CD4-positive, alpha-beta memory T cell (primary cell): ENCODE measurements around the gene NLGN2. TPM values are rescaled to one million over a fixed set of nuclear protein-coding genes. Genes with fewer than 3 reads are reported as not detected.

ENCODE experiments used
- CTCF ChIA-PET: fragments of 350-600 bp; sonication (Branson Sonifier 250); formaldehyde crosslinking; loops from one replicate; lab custom pipeline; 2021; ENCODE audit warnings: inconsistent platforms; ENCODE audit not compliant: partially characterized antibody; lab: Charles Lee
- POLR2A ChIA-PET: fragments of 350-600 bp; sonication (Branson Sonifier 250); formaldehyde crosslinking; loops from one replicate; lab custom pipeline; 2021; ENCODE audit not compliant: partially characterized antibody; lab: Charles Lee
- DNase-seq, 5 donors: peaks; one replicate each; pipeline versions ENCODE4 v3.0.0 to v3.0.0-alpha.2; 2020 to 2022; ENCODE audit warnings: mixed read lengths in 1 of 5
- H3K27ac ChIP-seq: one replicate; pipeline ENCODE4 v1.7.0; 2013; ENCODE audit warnings: low read depth, low read length
- H3K27me3 ChIP-seq: 2 replicates; pipeline ENCODE4 v1.7.0; 2013; ENCODE audit warnings: mild to moderate bottlenecking, low read length, moderate library complexity; ENCODE audit not compliant: insufficient read depth
- H3K36me3 ChIP-seq: 2 replicates; pipeline ENCODE4 v1.7.0; 2013; ENCODE audit warnings: mild to moderate bottlenecking, low read length, moderate library complexity; ENCODE audit not compliant: insufficient read depth
- H3K4me1 ChIP-seq: 2 replicates; pipeline ENCODE4 v1.7.0; 2013; ENCODE audit warnings: mild to moderate bottlenecking, low read length, moderate library complexity; ENCODE audit not compliant: insufficient read depth
- H3K4me3 ChIP-seq, 2 donors: one replicate each; pipeline ENCODE4 v1.7.0; 2013; ENCODE audit warnings: low read length in 2 of 2, mild to moderate bottlenecking in 1 of 2
- H3K9me3 ChIP-seq, 2 donors: one replicate each; pipeline ENCODE4 v1.7.0; 2013; ENCODE audit warnings: low read length in 2 of 2, control low read depth in 1 of 2; ENCODE audit not compliant: control insufficient read depth in 1 of 2
- H3K27ac Mint-ChIP-seq, 7 donors: one replicate each; pipeline ENCODE4 v1.8.0; 2020 to 2021; ENCODE audit warnings: mixed read lengths in 7 of 7, mild to moderate bottlenecking in 6 of 7, inconsistent platforms in 3 of 7, moderate library complexity in 3 of 7
- H3K27me3 Mint-ChIP-seq, 2 donors: one replicate each; pipeline ENCODE4 v1.8.0; 2020 to 2021; ENCODE audit warnings: mixed read lengths in 2 of 2
- H3K36me3 Mint-ChIP-seq, 2 donors: one replicate each; pipeline ENCODE4 v1.8.0; 2020 to 2021; ENCODE audit warnings: mixed read lengths in 2 of 2, inconsistent platforms in 1 of 2, mild to moderate bottlenecking in 1 of 2
- H3K4me1 Mint-ChIP-seq, 4 donors: one replicate each; pipeline ENCODE4 v1.8.0; 2020 to 2021; ENCODE audit warnings: mixed read lengths in 4 of 4, mild to moderate bottlenecking in 1 of 4
- H3K4me3 Mint-ChIP-seq, 8 donors: one replicate each; pipeline ENCODE4 v1.8.0; 2020 to 2021; ENCODE audit warnings: mixed read lengths in 8 of 8, mild to moderate bottlenecking in 7 of 8, moderate library complexity in 6 of 8, inconsistent platforms in 3 of 8
- H3K9me3 Mint-ChIP-seq, 8 donors: one replicate each; pipeline ENCODE4 v1.8.0; 2020 to 2021; ENCODE audit warnings: mixed read lengths in 8 of 8, mild to moderate bottlenecking in 5 of 8, inconsistent platforms in 3 of 8, moderate library complexity in 1 of 8
- intact Hi-C: fragments of 100-400 bp; cut with micrococcal nuclease; formaldehyde crosslinking; loops from one replicate; pipeline ENCODE4 v1.15.1; 2023
- polyA plus RNA-seq, 2 donors: library from polyadenylated mRNA; unstranded; fragments of 300-500 nt; fragmentation: Illumina TruSeq; gene quantifications; one replicate each; pipeline ENCODE4 v1.2.3, GENCODE V29; 2021
- total RNA-seq, 2 experiments: library from RNA; stranded (reverse); gene quantifications; one replicate each; pipeline ENCODE4 v1.2.3, GENCODE V29; 2021

NLGN2 gene
- total and polyA plus RNA-seq, 4 experiments from 2014 or later, result 0.08 to 9.8 (median 8.8) TPM; not detected in 1

DNA sequence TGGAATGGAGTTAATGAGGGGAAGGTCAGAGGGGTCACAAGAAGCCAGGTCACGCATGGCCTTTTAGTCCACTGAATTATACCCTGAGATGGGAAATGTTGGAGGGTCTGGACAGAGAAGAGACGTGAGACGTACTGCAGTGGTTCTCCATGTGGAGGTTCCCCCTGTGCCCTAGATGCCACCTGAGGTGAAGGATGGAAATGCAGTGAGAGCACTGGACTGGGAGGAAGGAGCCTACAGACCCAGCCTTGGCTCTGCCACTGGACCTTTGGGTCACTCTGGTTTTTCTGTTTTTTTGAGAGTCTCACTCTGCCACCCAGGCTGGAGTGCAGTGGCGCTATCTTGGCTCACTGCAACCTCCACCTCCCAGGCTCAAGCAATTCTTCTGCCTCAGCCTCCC is 11.5 kb upstream of the NLGN2 start:
- intact Hi-C loops, result no loop called here
- CTCF ChIA-PET, result interaction anchor here (3.4 kb wide), 1 partner anchor 40 kb away, joined by 8 read pairs; no protein-coding TSS in a partner anchor
- H3K9me3 Mint-ChIP-seq, result peaks cover 0 to 3% (median 0%) of the 10 kb centered on the region in 8 donors

GRCh38 chr17:7398612-7399011 is 9.0 kb upstream of the NLGN2 start:
- Histone ChIP-seq H3K9me3 (no peaks in the 10 kb centered on the region), H3K27me3 (no peaks in the 10 kb centered on the region), H3K4me1 (peaks cover 13% of the 10 kb centered on the region), H3K27ac (no peak overlapping the region), H3K36me3 (no peaks in the 10 kb centered on the region), H3K4me3 (no peak overlapping the region)
- Mint-ChIP-seq H3K4me1 (peaks cover 13 to 22% (median 18%) of the 10 kb centered on the region in 4 donors), H3K36me3 (peaks cover 0 to 3% of the 10 kb centered on the region in 2 donors), H3K9me3 (peaks cover 0 to 3% (median 0%) of the 10 kb centered on the region in 8 donors), H3K27me3 (no peaks in the 10 kb centered on the region), H3K4me3 (no peak overlapping the region), H3K27ac (peak overlapping the region in 1 of 7 donors; percentile 57)
- no peak for DNase-seq
- ChIA-PET POLR2A (interaction anchor here (0.5 to 2.5 kb wide), 4 partner anchors 11 to 985 kb away, joined by 3 to 12 read pairs (median 4); no protein-coding TSS in a partner anchor), CTCF (interaction anchor here (1.4 to 2.4 kb wide), 2 partner anchors 38 to 42 kb away, joined by 7 to 8 read pairs; no protein-coding TSS in a partner anchor)
- intact Hi-C loops, result no loop called here

More for the DNA sequence above, 11.5 kb upstream of the NLGN2 start:
- no peaks in the 10 kb centered on the region for H3K9me3 ChIP-seq
- Mint-ChIP-seq H3K27me3 (no peaks in the 10 kb centered on the region), H3K4me1 (peaks cover 15 to 33% (median 23%) of the 10 kb centered on the region in 4 donors), H3K36me3 (peaks cover 14 to 20% of the 10 kb centered on the region in 2 donors), H3K4me3 (peak overlapping the region in 6 of 8 donors; percentile 1 to 74 (median 44)), H3K27ac (peak overlapping the region in 4 of 7 donors; percentile 24 to 73 (median 48))
- H3K4me1 ChIP-seq, result peaks cover 29% of the 10 kb centered on the region
- no peaks in the 10 kb centered on the region for H3K27me3 ChIP-seq
- H3K36me3 ChIP-seq, result peaks cover 14% of the 10 kb centered on the region
- no peak overlapping the region for H3K27ac ChIP-seq
- no peak overlapping the region for H3K4me3 ChIP-seq
- no peak for DNase-seq
- POLR2A ChIA-PET, result interaction anchor here (3.8 to 4.3 kb wide), 2 partner anchors 8 to 13 kb away, joined by 49 to 57 read pairs; partner anchors contain the start of gene TMEM256

- Mint-ChIP-seq H3K36me3 (peaks cover 0 to 7% of the 10 kb centered on the region in 2 donors), H3K4me3 (peak overlapping the region; percentile 93 to 98 (median 97))
- peak overlapping the region; percentile 73 to 77 for H3K4me3 ChIP-seq
Observed at GRCh38 chr17:7403043-7403726, 4.5 kb upstream of the NLGN2 start.

GRCh38 chr17:7403727-7403976 is 4.0 kb upstream of the NLGN2 start:
- no peak for DNase-seq
- intact Hi-C loops, result no loop called here
- H3K9me3 ChIP-seq, result no peaks in the 10 kb centered on the region
- Mint-ChIP-seq H3K36me3 (peaks cover 0 to 7% of the 10 kb centered on the region in 2 donors), H3K27ac (peak overlapping the region; percentile 89 to 99 (median 98)), H3K27me3 (peaks cover 0 to 2% of the 10 kb centered on the region in 2 donors), H3K9me3 (no peaks in the 10 kb centered on the region), H3K4me3 (peak overlapping the region; percentile 93 to 98 (median 97)), H3K4me1 (peaks cover 15 to 37% (median 16%) of the 10 kb centered on the region in 4 donors)
- no peaks in the 10 kb centered on the region for H3K36me3 ChIP-seq
- ChIA-PET POLR2A (interaction anchor here (0.6 to 3.7 kb wide), 19 partner anchors 9 to 735 kb away, joined by 3 to 69 read pairs (median 8); partner anchors contain the start of genes ACAP1, DVL2, MPDU1 and NEURL4), CTCF (interaction anchor here (0.8 to 2.9 kb wide), 3 partner anchors 19 to 48 kb away, joined by 3 to 23 read pairs (median 4); partner anchors contain the start of gene TMEM102)
- H3K4me3 ChIP-seq, result peak overlapping the region; percentile 73 to 77
- H3K4me1 ChIP-seq, result peaks cover 17% of the 10 kb centered on the region
- no peaks in the 10 kb centered on the region for H3K27me3 ChIP-seq
- H3K27ac ChIP-seq, result peak overlapping the region; percentile 51

More at GRCh38 chr17:7403043-7403726, 4.5 kb upstream of the NLGN2 start:
- no peak for DNase-seq
- peaks cover 15 to 37% (median 16%) of the 10 kb centered on the region in 4 donors for H3K4me1 Mint-ChIP-seq
- H3K27me3 ChIP-seq, result no peaks in the 10 kb centered on the region
- no peaks in the 10 kb centered on the region for H3K9me3 ChIP-seq
- peak overlapping the region; percentile 17 to 99 (median 97) for H3K27ac Mint-ChIP-seq
- intact Hi-C loops, result no loop called here
- ChIA-PET CTCF (interaction anchor here (1.0 to 2.9 kb wide), 3 partner anchors 9 to 33 kb away, joined by 3 to 23 read pairs (median 3); partner anchors contain the start of gene TMEM102), POLR2A (interaction anchor here (1.0 to 3.7 kb wide), 16 partner anchors 9 to 735 kb away, joined by 3 to 69 read pairs (median 9); partner anchors contain the start of genes ACAP1, MPDU1, NEURL4 and PLSCR3)
- peaks cover 0 to 2% of the 10 kb centered on the region in 2 donors for H3K27me3 Mint-ChIP-seq
- no peaks in the 10 kb centered on the region for H3K9me3 Mint-ChIP-seq
- H3K36me3 ChIP-seq, result no peaks in the 10 kb centered on the region
- H3K4me1 ChIP-seq, result peaks cover 17% of the 10 kb centered on the region
- H3K27ac ChIP-seq, result peak overlapping the region; percentile 51

GRCh38 chr17:7403977-7404736 is 3.5 kb upstream of the NLGN2 start, which contains the start of gene TMEM256:
Gene TMEM256, minus strand, starts transcription at chr17:7404097. Its CDS starts 13 bp downstream, at chr17:7404084.
- H3K4me1 Mint-ChIP-seq, result peaks cover 16 to 40% (median 18%) of the 10 kb centered on the region in 4 donors
- peak within 1 kb of the TSS; percentile 51 for H3K27ac ChIP-seq
- H3K4me1 ChIP-seq, result peaks cover 17% of the 10 kb centered on the region
- peaks cover 0 to 7% of the 10 kb centered on the region in 2 donors for H3K36me3 Mint-ChIP-seq
- peak; percentile 91 to 98 (median 94) for DNase-seq
- intact Hi-C loops, result loop anchor here (1.0 kb wide), 10 partner anchors 10 to 282 kb away; partner anchors contain the start of genes ACAP1, EIF5A, ELP5 and NEURL4
- no peaks in the 10 kb centered on the region for H3K27me3 ChIP-seq
- peak within 1 kb of the TSS; percentile 73 to 77 for H3K4me3 ChIP-seq
- peak within 1 kb of the TSS; percentile 93 to 98 (median 97) for H3K4me3 Mint-ChIP-seq
- POLR2A ChIA-PET, result interaction anchor here (0.6 to 3.7 kb wide), 20 partner anchors 10 to 734 kb away, joined by 3 to 69 read pairs (median 6); partner anchors contain the start of genes ACAP1, DVL2, MPDU1 and NEURL4
- no peaks in the 10 kb centered on the region for H3K36me3 ChIP-seq
- peaks cover 2% of the 10 kb centered on the region in 2 donors for H3K27me3 Mint-ChIP-seq
- H3K27ac Mint-ChIP-seq, result peak within 1 kb of the TSS; percentile 89 to 99 (median 98)
- no peaks in the 10 kb centered on the region for H3K9me3 Mint-ChIP-seq
- CTCF ChIA-PET, result interaction anchor here (0.8 to 2.9 kb wide), 3 partner anchors 19 to 48 kb away, joined by 3 to 23 read pairs (median 4); partner anchors contain the start of gene TMEM102
- no peaks in the 10 kb centered on the region for H3K9me3 ChIP-seq

- H3K9me3 Mint-ChIP-seq, result no peaks in the 10 kb centered on the region
- no peaks in the 10 kb centered on the region for H3K27me3 ChIP-seq
- H3K36me3 Mint-ChIP-seq, result peaks cover 0 to 7% of the 10 kb centered on the region in 2 donors
- peak overlapping the region; percentile 89 to 99 (median 98) for H3K27ac Mint-ChIP-seq
- ChIA-PET POLR2A (interaction anchor here (0.6 to 3.7 kb wide), 20 partner anchors 11 to 734 kb away, joined by 3 to 69 read pairs (median 8); partner anchors contain the start of genes ACAP1, MPDU1, NEURL4 and PLSCR3), CTCF (interaction anchor here (0.8 to 2.9 kb wide), 2 partner anchors 32 to 49 kb away, joined by 4 to 23 read pairs; partner anchors contain the start of gene TMEM102)
- H3K27me3 Mint-ChIP-seq, result peaks cover 2% of the 10 kb centered on the region in 2 donors
- peaks cover 15 to 47% (median 20%) of the 10 kb centered on the region in 4 donors for H3K4me1 Mint-ChIP-seq
- H3K4me1 ChIP-seq, result peaks cover 17% of the 10 kb centered on the region
- H3K36me3 ChIP-seq, result no peaks in the 10 kb centered on the region
- peak overlapping the region; percentile 93 to 98 (median 97) for H3K4me3 Mint-ChIP-seq
- H3K4me3 ChIP-seq, result peak overlapping the region; percentile 73 to 77
- intact Hi-C loops, result loop anchor here (1.0 kb wide), 10 partner anchors 11 to 281 kb away; partner anchors contain the start of genes ACAP1, EIF5A, ELP5 and NEURL4
- peak overlapping the region; percentile 51 for H3K27ac ChIP-seq
- DNase-seq, result peak in 1 of 5 donors; percentile 83
- no peaks in the 10 kb centered on the region for H3K9me3 ChIP-seq
Observed at GRCh38 chr17:7404737-7405349, 2.8 kb upstream of the NLGN2 start.
